Astrocyte (in vitro differentiated cells and primary cell): Measurements from ENCODE around the gene MAP6D1.

Experiments used
- EZH2 ChIP-seq: IDR thresholded peaks from 2 replicates; pipeline ENCODE4 v1.6.1; 2012; ENCODE audit warnings: mild to moderate bottlenecking, low read length, inconsistent platforms; ENCODE audit not compliant: insufficient read depth
- TF ChIP-seq, protein P1 (sequence below): IDR thresholded peaks from 2 replicates; pipeline ENCODE4 v1.5.1; 2011; ENCODE audit warnings: low read depth, mild to moderate bottlenecking, inconsistent platforms, low read length, moderate library complexity; ENCODE audit not compliant: insufficient read depth

DNA sequence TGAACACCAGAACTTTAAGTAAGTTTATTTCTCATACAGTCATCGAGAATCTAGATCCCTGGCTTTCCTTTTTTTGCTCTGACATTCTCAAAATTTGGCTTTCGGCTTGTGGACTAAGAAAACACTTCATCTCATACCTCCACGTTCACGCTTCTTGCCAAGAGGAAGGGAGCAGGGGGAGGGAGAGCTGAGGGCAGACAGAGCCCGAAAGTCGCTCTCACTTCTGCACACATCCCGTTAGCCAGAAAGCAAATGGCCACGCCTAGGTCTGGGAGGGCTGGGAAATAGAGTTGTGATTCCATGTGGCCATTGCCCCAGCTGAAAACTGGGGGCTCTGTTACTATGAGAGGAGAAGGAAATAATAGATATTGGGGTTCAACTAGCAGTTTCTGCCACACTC, 57.3 kb downstream of the MAP6D1 start:
- TF ChIP-seq, protein P1, sequence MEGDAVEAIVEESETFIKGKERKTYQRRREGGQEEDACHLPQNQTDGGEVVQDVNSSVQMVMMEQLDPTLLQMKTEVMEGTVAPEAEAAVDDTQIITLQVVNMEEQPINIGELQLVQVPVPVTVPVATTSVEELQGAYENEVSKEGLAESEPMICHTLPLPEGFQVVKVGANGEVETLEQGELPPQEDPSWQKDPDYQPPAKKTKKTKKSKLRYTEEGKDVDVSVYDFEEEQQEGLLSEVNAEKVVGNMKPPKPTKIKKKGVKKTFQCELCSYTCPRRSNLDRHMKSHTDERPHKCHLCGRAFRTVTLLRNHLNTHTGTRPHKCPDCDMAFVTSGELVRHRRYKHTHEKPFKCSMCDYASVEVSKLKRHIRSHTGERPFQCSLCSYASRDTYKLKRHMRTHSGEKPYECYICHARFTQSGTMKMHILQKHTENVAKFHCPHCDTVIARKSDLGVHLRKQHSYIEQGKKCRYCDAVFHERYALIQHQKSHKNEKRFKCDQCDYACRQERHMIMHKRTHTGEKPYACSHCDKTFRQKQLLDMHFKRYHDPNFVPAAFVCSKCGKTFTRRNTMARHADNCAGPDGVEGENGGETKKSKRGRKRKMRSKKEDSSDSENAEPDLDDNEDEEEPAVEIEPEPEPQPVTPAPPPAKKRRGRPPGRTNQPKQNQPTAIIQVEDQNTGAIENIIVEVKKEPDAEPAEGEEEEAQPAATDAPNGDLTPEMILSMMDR, result no peak
- no peak for TF ChIP-seq EZH2
